Measurements from ENCODE around the gene IGF2BP3. TPM values are rescaled to one million over a fixed set of nuclear protein-coding genes. Genes with fewer than 3 reads are reported as not detected.

The IGF2BP3 gene
- total and polyA plus RNA-seq, 10 of the 15 experiments (the other 5 are each of a cell fraction or from before 2014, with no cell fraction given): 4.6 to 61.2 (median 36.9) TPM

GRCh38 chr7:23443974-23444373 is 26.3 kb downstream of the IGF2BP3 start:
- BruUV-seq (replicated peaks): no TSS peak
- ChIA-PET RAD21 (ENCODE audit: unreplicated experiment) (interaction anchor here (1.2 kb wide), 1 partner anchor 197 kb away, joined by 3 read pairs; the partner anchor contains the start of gene GPNMB), POLR2A (interaction anchor here (1.2 to 1.3 kb wide), 4 partner anchors 29 to 151 kb away, joined by 3 to 4 read pairs (median 3); no protein-coding TSS in a partner anchor), CTCF (interaction anchor here (0.6 to 5.7 kb wide), 4 partner anchors 14 to 30 kb away, joined by 3 to 33 read pairs (median 3); no protein-coding TSS in a partner anchor), SMC1A (ENCODE audit: uncharacterized antibody, unreplicated experiment) (interaction anchor here (0.9 to 6.3 kb wide), 6 partner anchors 10 to 76 kb away, joined by 3 to 53 read pairs (median 7); no protein-coding TSS in a partner anchor)
- H2AFZ ChIP-seq (ENCODE audit: control insufficient read depth, low read depth, low read length): no peak overlapping the region
- WGBS (ENCODE audit: insufficient coverage, insufficient replicate concordance, low lambda C conversion rate, missing lambda C conversion rate): 0% methylated on average over 1 of the region's 1 CpG
- peaks cover 0 to 4% of the 10 kb centered on the region in 2 experiments; a peak in 2 of 4 replicates for H3K36me3 ChIP-seq (ENCODE audit: control insufficient read depth in 2 of 2, insufficient read depth in 2 of 2, low read length in 1 of 2)
- no peak overlapping the region for H3K9ac ChIP-seq (ENCODE audit: control insufficient read depth, insufficient read depth, low read length)
- no peaks in the 10 kb centered on the region for H4K20me1 ChIP-seq (ENCODE audit: control insufficient read depth, insufficient read depth)
- no peak overlapping the region for H3K4me3 ChIP-seq
- peaks cover 75% of the 10 kb centered on the region for H3K79me2 ChIP-seq (ENCODE audit: control insufficient read depth, insufficient read depth, low read length)
- in situ Hi-C loops (cut with MboI): no loop called here
- DNase-seq (ENCODE audit: low read depth, low spot score): no peak
- H3K4me2 ChIP-seq (ENCODE audit: control insufficient read depth, insufficient read depth): no peak overlapping the region
- peak overlapping the region; percentile 54 for H3K27ac ChIP-seq (ENCODE audit: control insufficient read depth, insufficient read depth)
- no peaks in the 10 kb centered on the region; the same call in 2 of the 3 replicates for H3K9me3 ChIP-seq (replicated peaks; ENCODE audit: control insufficient read depth, insufficient read depth, low read length)
- no peak for FAIRE-seq
- H3K27me3 ChIP-seq (replicated peaks in 1 of 2; ENCODE audit: control insufficient read depth in 2 of 2, insufficient read depth in 2 of 2, low read length in 1 of 2): no peaks in the 10 kb centered on the region
- intact Hi-C loops (cut with micrococcal nuclease; ENCODE audit: unreplicated experiment): no loop called here
- peak; percentile 44 for ATAC-seq
- peaks cover 11% of the 10 kb centered on the region for H3K4me1 ChIP-seq (ENCODE audit: control insufficient read depth, insufficient read depth, low read length)
- TF ChIP-seq IRF4 (IDR thresholded peaks at IDR 0.05; ENCODE audit: low read depth, low read length): no peak
- no peak for TF ChIP-seq MYB (IDR thresholded peaks at IDR 0.05; ENCODE audit: borderline replicate concordance, low read depth, low read length)
- no peak for TF ChIP-seq TCF7 (IDR thresholded peaks at IDR 0.05; ENCODE audit: borderline replicate concordance)
- TF ChIP-seq PKNOX1 (IDR thresholded peaks at IDR 0.05): no peak
- no peak for TF ChIP-seq ZNF274 (IDR thresholded peaks at IDR 0.05; ENCODE audit: insufficient read depth, insufficient read length)
- TF ChIP-seq ATF7 (IDR thresholded peaks at IDR 0.05; ENCODE audit: low read depth): peak; percentile 15; the same call in 1 of the 2 replicates
- no peak for TF ChIP-seq SUPT20H (IDR thresholded peaks at IDR 0.05; ENCODE audit: borderline replicate concordance, control insufficient read depth, low read depth, low read length)
- no peak for TF ChIP-seq ASH2L (IDR thresholded peaks at IDR 0.05; ENCODE audit: borderline replicate concordance, low read depth)
- peak; percentile 41 for TF ChIP-seq MEF2B (IDR thresholded peaks at IDR 0.05; ENCODE audit: partially characterized antibody, poor library complexity, severe bottlenecking)
- TF ChIP-seq FOXM1 (IDR thresholded peaks at IDR 0.05; ENCODE audit: low read depth, low read length): peak; percentile 22; the same call in 1 of the 2 replicates
- TF ChIP-seq, protein P1, sequence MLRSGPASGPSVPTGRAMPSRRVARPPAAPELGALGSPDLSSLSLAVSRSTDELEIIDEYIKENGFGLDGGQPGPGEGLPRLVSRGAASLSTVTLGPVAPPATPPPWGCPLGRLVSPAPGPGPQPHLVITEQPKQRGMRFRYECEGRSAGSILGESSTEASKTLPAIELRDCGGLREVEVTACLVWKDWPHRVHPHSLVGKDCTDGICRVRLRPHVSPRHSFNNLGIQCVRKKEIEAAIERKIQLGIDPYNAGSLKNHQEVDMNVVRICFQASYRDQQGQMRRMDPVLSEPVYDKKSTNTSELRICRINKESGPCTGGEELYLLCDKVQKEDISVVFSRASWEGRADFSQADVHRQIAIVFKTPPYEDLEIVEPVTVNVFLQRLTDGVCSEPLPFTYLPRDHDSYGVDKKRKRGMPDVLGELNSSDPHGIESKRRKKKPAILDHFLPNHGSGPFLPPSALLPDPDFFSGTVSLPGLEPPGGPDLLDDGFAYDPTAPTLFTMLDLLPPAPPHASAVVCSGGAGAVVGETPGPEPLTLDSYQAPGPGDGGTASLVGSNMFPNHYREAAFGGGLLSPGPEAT (IDR thresholded peaks at IDR 0.05; ENCODE audit: low read depth): peak; percentile 61
- TF ChIP-seq POLR2A (IDR thresholded peaks at IDR 0.05; ENCODE audit: low read depth, low read length): no peak
- TF ChIP-seq MTA2 (IDR thresholded peaks at IDR 0.05; ENCODE audit: low read depth): peak; percentile 78
- TF ChIP-seq BCL11A (IDR thresholded peaks at IDR 0.05; ENCODE audit: low read depth, low read length): no peak
- TF ChIP-seq SREBF1 (IDR thresholded peaks at IDR 0.05; ENCODE audit: low read length): no peak
- TF ChIP-seq IKZF2 (IDR thresholded peaks at IDR 0.05): peak; percentile 18 to 21; a peak in 2 of 4 replicates
- 0 out of 2 replicates have a peak, but pooled peaks have one; percentile 11 for TF ChIP-seq CREB1 (IDR thresholded peaks at IDR 0.05; ENCODE audit: low read depth)
- peak; percentile 51; the same call in 1 of the 2 replicates for TF ChIP-seq NFIC (IDR thresholded peaks at IDR 0.05; ENCODE audit: low read depth, low read length)
- no peak for TF ChIP-seq ZSCAN29 (IDR thresholded peaks at IDR 0.05)
- peak; percentile 72 for TF ChIP-seq MEF2A (IDR thresholded peaks at IDR 0.05; ENCODE audit: insufficient read depth, low read depth, low read length)
- TF ChIP-seq RUNX3 (IDR thresholded peaks at IDR 0.05; ENCODE audit: low read length): peak; percentile 80
- TF ChIP-seq, protein P2, sequence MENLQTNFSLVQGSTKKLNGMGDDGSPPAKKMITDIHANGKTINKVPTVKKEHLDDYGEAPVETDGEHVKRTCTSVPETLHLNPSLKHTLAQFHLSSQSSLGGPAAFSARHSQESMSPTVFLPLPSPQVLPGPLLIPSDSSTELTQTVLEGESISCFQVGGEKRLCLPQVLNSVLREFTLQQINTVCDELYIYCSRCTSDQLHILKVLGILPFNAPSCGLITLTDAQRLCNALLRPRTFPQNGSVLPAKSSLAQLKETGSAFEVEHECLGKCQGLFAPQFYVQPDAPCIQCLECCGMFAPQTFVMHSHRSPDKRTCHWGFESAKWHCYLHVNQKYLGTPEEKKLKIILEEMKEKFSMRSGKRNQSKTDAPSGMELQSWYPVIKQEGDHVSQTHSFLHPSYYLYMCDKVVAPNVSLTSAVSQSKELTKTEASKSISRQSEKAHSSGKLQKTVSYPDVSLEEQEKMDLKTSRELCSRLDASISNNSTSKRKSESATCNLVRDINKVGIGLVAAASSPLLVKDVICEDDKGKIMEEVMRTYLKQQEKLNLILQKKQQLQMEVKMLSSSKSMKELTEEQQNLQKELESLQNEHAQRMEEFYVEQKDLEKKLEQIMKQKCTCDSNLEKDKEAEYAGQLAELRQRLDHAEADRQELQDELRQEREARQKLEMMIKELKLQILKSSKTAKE (IDR thresholded peaks at IDR 0.05; ENCODE audit: low read depth, poor library complexity, severe bottlenecking): peak; percentile 17

All from GM12878 (cell line).